H1 (cell line): Measurements from ENCODE around the gene BBIP1. TPM values are rescaled to one million over a fixed set of nuclear protein-coding genes. Genes with fewer than 3 reads are reported as not detected.

Source experiments
- CTCF ChIA-PET: fragments of 300-600 bp; sonication (Branson Sonifier 250); formaldehyde crosslinking; loops from one replicate; lab custom pipeline; 2021; ENCODE audit not compliant: partially characterized antibody; lab: Charles Lee
- POLR2A ChIA-PET: fragments of 300-600 bp; sonication (Branson Sonifier 250); formaldehyde crosslinking; loops from one replicate; lab custom pipeline; 2021; ENCODE audit warnings: inconsistent platforms; ENCODE audit not compliant: partially characterized antibody; lab: Charles Lee
- DNase-seq, 2 experiments: peaks; one replicate each; pipeline versions ENCODE4 v3.0.0 to v3.0.0-alpha.2; 2010 to 2022; ENCODE audit warnings: low spot score in 2 of 2, low read depth in 1 of 2, mixed read lengths in 1 of 2
- FAIRE-seq: peaks from 2 replicates; lab custom pipeline; 2011; peaks lifted over from hg19 to GRCh38; lab: Jason Lieb, UNC
- H2AFZ ChIP-seq: 2 replicates; pipeline ENCODE4 v1.8.1; 2012; ENCODE audit warnings: low read length, inconsistent platforms
- H2AK5ac ChIP-seq: 2 replicates; pipeline ENCODE4 v1.6.1; 2013; ENCODE audit warnings: low read depth, low read length
- H2BK120ac ChIP-seq: replicated peaks from 2 replicates; pipeline ENCODE3; 2013; ENCODE audit warnings: low read depth, low read length, inconsistent platforms
- H2BK12ac ChIP-seq: 2 replicates; pipeline ENCODE4 v1.6.1; 2013; ENCODE audit warnings: low read depth, low read length
- H2BK15ac ChIP-seq: 2 replicates; pipeline ENCODE4 v1.6.1; 2013; ENCODE audit warnings: low read length
- H2BK20ac ChIP-seq: 2 replicates; pipeline ENCODE4 v1.6.1; 2013; ENCODE audit warnings: low read length
- H2BK5ac ChIP-seq: 2 replicates; pipeline ENCODE4 v1.6.1; 2013; ENCODE audit warnings: low read depth, low read length
- H3K14ac ChIP-seq: 2 replicates; pipeline ENCODE4 v1.6.1; 2013; ENCODE audit warnings: inconsistent platforms; ENCODE audit not compliant: insufficient read length
- H3K18ac ChIP-seq: 2 replicates; pipeline ENCODE4 v1.6.1; 2013; ENCODE audit warnings: low read length; ENCODE audit errors: extremely low read depth
- H3K23ac ChIP-seq: 2 replicates; pipeline ENCODE4 v1.6.1; 2013; ENCODE audit warnings: inconsistent platforms; ENCODE audit not compliant: insufficient read length
- H3K23me2 ChIP-seq: 2 replicates; pipeline ENCODE4 v1.6.1; 2013; ENCODE audit warnings: low read depth, low read length
- H3K27ac ChIP-seq: 2 replicates; pipeline ENCODE4 v1.6.1; 2011; ENCODE audit warnings: low read depth, low read length, inconsistent platforms
- H3K27me3 ChIP-seq, 4 experiments: replicated peaks in 1 of 4; 1 replicate in 1 of 4; 2 replicates in 3 of 4; pipeline versions ENCODE4 v1.6.1 to v1.8.1; 2011 to 2013; ENCODE audit warnings: low read length in 3 of 4, mild to moderate bottlenecking in 3 of 4, inconsistent platforms in 2 of 4, mixed read lengths in 2 of 4, moderate library complexity in 1 of 4; ENCODE audit not compliant: control insufficient read depth in 3 of 4, insufficient read depth in 3 of 4; ENCODE audit errors: extremely low read depth in 1 of 4
- H3K36me3 ChIP-seq, 4 experiments: 2 replicates each; pipeline versions ENCODE4 v1.6.1 to v1.8.1; 2011 to 2013; ENCODE audit warnings: mild to moderate bottlenecking in 4 of 4, low read length in 3 of 4, moderate library complexity in 2 of 4, control low read depth in 1 of 4, inconsistent platforms in 1 of 4; ENCODE audit not compliant: insufficient read depth in 4 of 4, control insufficient read depth in 2 of 4
- H3K4ac ChIP-seq: replicated peaks from 2 replicates; pipeline ENCODE3; 2013; ENCODE audit warnings: low read length, low read depth, mixed read lengths, inconsistent platforms; ENCODE audit not compliant: insufficient read length
- H3K4me1 ChIP-seq, 4 experiments: replicated peaks in 1 of 4; 1 replicate in 1 of 4; 2 replicates in 3 of 4; pipeline versions ENCODE4 v1.6.1 to v1.8.1; 2011 to 2013; ENCODE audit warnings: low read length in 3 of 4, inconsistent platforms in 2 of 4, mixed read lengths in 1 of 4; ENCODE audit not compliant: insufficient read depth in 4 of 4, control insufficient read depth in 3 of 4
- H3K4me2 ChIP-seq, 2 experiments: 2 replicates each; pipeline versions ENCODE4 v1.6.1 to v1.8.1; 2011 to 2013; ENCODE audit warnings: low read depth in 2 of 2, low read length in 2 of 2, control low read depth in 1 of 2, inconsistent platforms in 1 of 2, mild to moderate bottlenecking in 1 of 2; ENCODE audit not compliant: insufficient read depth in 1 of 2
- H3K4me3 ChIP-seq, 4 experiments: fragments of 200-600, 300-600 bp in 1 of 4; sonication (generic), shearing (Covaris generic), sonication (Bioruptor Twin) in 1 of 4; 2 replicates each; pipeline versions ENCODE4 v1.5.1 to v1.8.1; 2011 to 2016; ENCODE audit warnings: low read length in 4 of 4, low read depth in 3 of 4, control low read depth in 2 of 4, inconsistent platforms in 2 of 4, mild to moderate bottlenecking in 2 of 4, mixed read lengths in 1 of 4, moderate library complexity in 1 of 4; ENCODE audit not compliant: insufficient read depth in 2 of 4; ENCODE audit errors: extremely low read depth in 1 of 4
- H3K56ac ChIP-seq: replicated peaks from 2 replicates; pipeline ENCODE3; 2013; ENCODE audit warnings: low read depth, mild to moderate bottlenecking, mixed read lengths, low read length, inconsistent platforms; ENCODE audit not compliant: insufficient read length
- H3K79me1 ChIP-seq: 2 replicates; pipeline ENCODE4 v1.6.1; 2013; ENCODE audit warnings: low read depth, low read length, control low read depth
- H3K79me2 ChIP-seq, 2 experiments: 2 replicates each; pipeline versions ENCODE4 v1.6.1 to v1.8.1; 2012 to 2013; ENCODE audit warnings: low read length in 2 of 2, mild to moderate bottlenecking in 2 of 2, inconsistent platforms in 1 of 2; ENCODE audit not compliant: insufficient read depth in 2 of 2, control insufficient read depth in 1 of 2
- H3K9ac ChIP-seq, 4 experiments: replicated peaks in 1 of 4; 1 replicate in 1 of 4; 2 replicates in 3 of 4; pipeline versions ENCODE4 v1.6.1 to v1.8.1; 2011 to 2013; ENCODE audit warnings: low read depth in 3 of 4, low read length in 3 of 4, control low read depth in 2 of 4, mild to moderate bottlenecking in 2 of 4, moderate library complexity in 2 of 4, inconsistent platforms in 1 of 4; ENCODE audit errors: extremely low read depth in 1 of 4
- H3K9me3 ChIP-seq, 2 experiments: 2 replicates each; pipeline versions ENCODE4 v1.6.1 to v1.8.1; 2012 to 2013; ENCODE audit warnings: mild to moderate bottlenecking in 2 of 2, moderate library complexity in 2 of 2, control low read depth in 1 of 2, inconsistent platforms in 1 of 2, low read depth in 1 of 2, low read length in 1 of 2, mixed read lengths in 1 of 2; ENCODE audit not compliant: insufficient read depth in 2 of 2
- H4K20me1 ChIP-seq, 2 experiments: replicated peaks in 1 of 2; 2 replicates each; pipeline versions ENCODE3 to v1.8.1; 2011 to 2013; ENCODE audit warnings: inconsistent platforms in 2 of 2, low read length in 2 of 2, mild to moderate bottlenecking in 1 of 2; ENCODE audit not compliant: insufficient read depth in 2 of 2, control insufficient read depth in 1 of 2
- H4K5ac ChIP-seq: 2 replicates; pipeline ENCODE4 v1.6.1; 2013; ENCODE audit warnings: low read length, low read depth, mixed read lengths, inconsistent platforms; ENCODE audit not compliant: insufficient read length
- H4K8ac ChIP-seq: 2 replicates; pipeline ENCODE4 v1.8.0; 2013; ENCODE audit warnings: mild to moderate bottlenecking, moderate library complexity, low read length, inconsistent platforms; ENCODE audit not compliant: insufficient read depth; ENCODE audit errors: extremely low read depth
- H4K91ac ChIP-seq: replicated peaks from 2 replicates; pipeline ENCODE3; 2013; ENCODE audit warnings: low read length, mixed read lengths, inconsistent platforms; ENCODE audit not compliant: insufficient read length
- ATF3 ChIP-seq: IDR thresholded peaks from 2 replicates; pipeline ENCODE4 v1.6.1; 2011; ENCODE audit warnings: low read depth, mild to moderate bottlenecking, low read length; ENCODE audit not compliant: insufficient read depth
- BCL11A ChIP-seq, 2 experiments: IDR thresholded peaks; one replicate each; pipeline ENCODE4 v1.6.1; 2011; ENCODE audit warnings: low read depth in 2 of 2, low read length in 2 of 2, mild to moderate bottlenecking in 2 of 2
- CBX5 ChIP-seq: fragments of 300-800, 300-1000 bp; sonication (generic); IDR thresholded peaks from 2 replicates; pipeline ENCODE4 v1.7.1; 2016; ENCODE audit warnings: antibody characterized with exemption, low read length, low read depth
- CHD1 ChIP-seq: IDR thresholded peaks from 2 replicates; pipeline ENCODE4 v1.6.1; 2012; ENCODE audit warnings: low read depth, low read length, improper control_type of control experiment
- GTF2F1 ChIP-seq: IDR thresholded peaks from 2 replicates; pipeline ENCODE4 v1.6.1; 2012; ENCODE audit warnings: low read depth, low read length, improper control_type of control experiment, borderline replicate concordance
- HDAC6 ChIP-seq: IDR thresholded peaks from one replicate; pipeline ENCODE4 v1.7.1; 2012; ENCODE audit warnings: low read depth, mild to moderate bottlenecking, inconsistent platforms, low read length, moderate library complexity
- KDM4A ChIP-seq: IDR thresholded peaks from one replicate; pipeline ENCODE4 v1.7.1; 2012; ENCODE audit warnings: low read depth, mild to moderate bottlenecking, moderate library complexity, low read length, inconsistent platforms; ENCODE audit not compliant: severe bottlenecking
- PHF8 ChIP-seq: fragments of 200-600 bp; sonication (generic); conservative IDR thresholded peaks from 2 replicates; pipeline ENCODE4 v1.7.1; 2012; ENCODE audit warnings: low read depth, mild to moderate bottlenecking, inconsistent platforms, low read length, moderate library complexity
- RAD21 ChIP-seq, 2 experiments: IDR thresholded peaks in 1 of 2; conservative IDR thresholded peaks in 1 of 2; 2 replicates each; pipeline ENCODE4 v1.6.1; 2011; ENCODE audit warnings: low read depth in 2 of 2, low read length in 2 of 2, improper control_type of control experiment in 1 of 2, inconsistent platforms in 1 of 2, mild to moderate bottlenecking in 1 of 2, moderate library complexity in 1 of 2
- SIX5 ChIP-seq: IDR thresholded peaks from 2 replicates; pipeline ENCODE4 v1.6.1; 2011; ENCODE audit warnings: mild to moderate bottlenecking, low read depth, low read length
- SP1 ChIP-seq: IDR thresholded peaks from 2 replicates; pipeline ENCODE4 v1.6.1; 2011; ENCODE audit warnings: low read depth, low read length
- SUZ12 ChIP-seq: fragments of 200-600 bp; sonication (generic); IDR thresholded peaks from 2 replicates; pipeline ENCODE4 v1.6.1; 2012; ENCODE audit warnings: mild to moderate bottlenecking, inconsistent platforms, low read length, moderate library complexity, mixed read lengths
- TEAD4 ChIP-seq: IDR thresholded peaks from 2 replicates; pipeline ENCODE4 v1.6.1; 2012; ENCODE audit warnings: low read depth, low read length, inconsistent platforms, mixed read lengths
- ZNF274 ChIP-seq: IDR thresholded peaks from 2 replicates; pipeline ENCODE4 v1.7.0; 2012; ENCODE audit warnings: low read length, borderline replicate concordance; ENCODE audit errors: extremely low read depth
- WGBS, 2 experiments: shearing (Covaris generic) in 1 of 2; methylation state at CpG; one replicate each; pipeline versions ENCODE4 v1.1.6 to v1.1.7; 2013 to 2015; ENCODE audit warnings: low lambda C conversion rate in 2 of 2, mixed read lengths in 2 of 2, inconsistent platforms in 1 of 2, low coverage in 1 of 2, missing lambda C conversion rate in 1 of 2; ENCODE audit not compliant: insufficient replicate concordance in 2 of 2, insufficient coverage in 1 of 2, insufficient read length in 1 of 2; ENCODE audit errors: extremely low coverage in 1 of 2, missing lambda C conversion rate in 1 of 2; 5-methylcytosine and 5-hydroxymethylcytosine counted together
- polyA plus RNA-seq, 7 experiments: library from polyadenylated mRNA; depleted of rRNA in 3 of 7; stranded (reverse) in 5 of 7; unstranded in 2 of 7; fragments of >200 nt in 5 of 7; fragments of 200-250 nt in 2 of 7; gene quantifications; 1 replicate in 5 of 7; 2 replicates in 1 of 7; 4 replicates in 1 of 7; pipeline versions ENCODE4 v1.2.1 to v1.2.3, GENCODE V29; 2011 to 2013; ENCODE audit warnings: missing spikeins in 2 of 7, mixed read lengths in 2 of 7
- total RNA-seq: library from RNA; stranded (reverse); fragmentation: NEBNext Ultra II Directional; extraction: Animal tissue kit (Norgen Biotek cat#: 25700); gene quantifications from 2 replicates; pipeline ENCODE4 v1.2.1, GENCODE V29; 2021

BBIP1 gene
- total and polyA plus RNA-seq, 2 of the 8 experiments (the other 6 are each of a cell fraction or from before 2014, with no cell fraction given): 8.8 to 19.6 TPM

- Histone ChIP-seq H2BK12ac (no peak overlapping the region), H3K23ac (no peak overlapping the region), H3K4me3 (no peak overlapping the region), H2AFZ (no peak overlapping the region), H2BK20ac (no peak overlapping the region), H3K9me3 (no peaks in the 10 kb centered on the region), H3K4ac (no peak overlapping the region), H2BK120ac (no peak overlapping the region), H4K91ac (no peak overlapping the region), H4K8ac (no peak overlapping the region), H3K4me1 (peaks cover 0 to 4% (median 0%) of the 10 kb centered on the region in 4 experiments; a peak in 1 of 7 replicates), H3K79me1 (peaks cover 5% of the 10 kb centered on the region), H3K36me3 (no peaks in the 10 kb centered on the region), H3K79me2 (peaks cover 0 to 68% of the 10 kb centered on the region in 2 experiments; a peak in 2 of 4 replicates), H3K14ac (no peak overlapping the region), H3K18ac (no peak overlapping the region), H4K20me1 (peaks cover 0 to 5% of the 10 kb centered on the region in 2 experiments), H3K23me2 (no peaks in the 10 kb centered on the region), H3K9ac (no peak overlapping the region), H2BK5ac (no peak overlapping the region), H4K5ac (no peak overlapping the region), H2BK15ac (no peak overlapping the region), H3K4me2 (no peak overlapping the region), H3K56ac (no peak overlapping the region), H3K27me3 (no peaks in the 10 kb centered on the region), H3K27ac (no peak overlapping the region), H2AK5ac (no peak overlapping the region)
- FAIRE-seq (no peak), DNase-seq (no peak)
- TF ChIP-seq KDM4A: no peak
- TF ChIP-seq SUZ12: no peak
- no peak for TF ChIP-seq BCL11A (IDR thresholded peaks at IDR 0.05; ENCODE audit: low read depth in 2 of 2, low read length in 2 of 2)
- TF ChIP-seq CBX5: no peak
- TF ChIP-seq TEAD4: no peak
- no peak for TF ChIP-seq SIX5
- TF ChIP-seq RAD21 (IDR thresholded peaks at IDR 0.05 in 1 of 2, conservative IDR thresholded peaks at IDR 0.05 in 1 of 2; ENCODE audit: low read depth in 2 of 2, low read length in 2 of 2): no peak
- TF ChIP-seq ATF3: no peak
- no peak for TF ChIP-seq CHD1
- no peak for TF ChIP-seq PHF8
- TF ChIP-seq GTF2F1: no peak
- TF ChIP-seq ZNF274: no peak
- TF ChIP-seq SP1: no peak
- no peak for TF ChIP-seq HDAC6
- ChIA-PET CTCF (interaction anchor here (0.8 to 1.3 kb wide), 3 partner anchors 49 to 336 kb away, joined by 3 read pairs; no protein-coding TSS in a partner anchor), POLR2A (no interaction called here)
- 74% methylated on average over 1 of the region's 1 CpG; no CpG with 5 or more reads in 1 of the 2 experiments for WGBS, 2 experiments
Measured at GRCh38 chr10:110946496-110946895, 27.5 kb upstream of the BBIP1 start.
